ENCODE results near the gene RNU6-8.
A peak's percentile ranks its signal among the peaks of the same experiment; 100 is the strongest.

The RNU6-8 gene

DNA sequence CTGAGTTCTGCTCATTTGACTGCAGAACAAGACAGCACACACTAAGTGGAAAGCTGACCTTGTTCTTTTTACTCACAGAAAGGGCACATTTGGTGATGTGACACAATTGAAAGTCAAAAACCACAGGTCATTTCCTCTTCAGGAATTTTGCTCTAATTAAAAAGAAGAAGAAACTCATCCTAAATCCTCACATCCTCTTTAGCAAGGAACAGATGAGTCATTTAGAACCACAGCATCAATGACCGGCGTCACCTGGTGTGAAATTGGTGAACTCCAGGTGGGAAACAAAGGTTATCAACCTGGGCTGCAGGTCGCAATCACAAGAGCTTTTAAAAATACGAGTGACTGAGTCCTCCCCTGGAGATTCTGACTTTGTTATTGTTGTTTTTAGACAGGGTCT lies 2.9 kb upstream of the RNU6-8 start:
- TF ChIP-seq, protein P1, sequence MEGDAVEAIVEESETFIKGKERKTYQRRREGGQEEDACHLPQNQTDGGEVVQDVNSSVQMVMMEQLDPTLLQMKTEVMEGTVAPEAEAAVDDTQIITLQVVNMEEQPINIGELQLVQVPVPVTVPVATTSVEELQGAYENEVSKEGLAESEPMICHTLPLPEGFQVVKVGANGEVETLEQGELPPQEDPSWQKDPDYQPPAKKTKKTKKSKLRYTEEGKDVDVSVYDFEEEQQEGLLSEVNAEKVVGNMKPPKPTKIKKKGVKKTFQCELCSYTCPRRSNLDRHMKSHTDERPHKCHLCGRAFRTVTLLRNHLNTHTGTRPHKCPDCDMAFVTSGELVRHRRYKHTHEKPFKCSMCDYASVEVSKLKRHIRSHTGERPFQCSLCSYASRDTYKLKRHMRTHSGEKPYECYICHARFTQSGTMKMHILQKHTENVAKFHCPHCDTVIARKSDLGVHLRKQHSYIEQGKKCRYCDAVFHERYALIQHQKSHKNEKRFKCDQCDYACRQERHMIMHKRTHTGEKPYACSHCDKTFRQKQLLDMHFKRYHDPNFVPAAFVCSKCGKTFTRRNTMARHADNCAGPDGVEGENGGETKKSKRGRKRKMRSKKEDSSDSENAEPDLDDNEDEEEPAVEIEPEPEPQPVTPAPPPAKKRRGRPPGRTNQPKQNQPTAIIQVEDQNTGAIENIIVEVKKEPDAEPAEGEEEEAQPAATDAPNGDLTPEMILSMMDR (IDR thresholded peaks at IDR 0.05; ENCODE audit: extremely low read depth, missing control alignments): no peak
- no peak for DNase-seq (ENCODE audit: low spot score)

DNA sequence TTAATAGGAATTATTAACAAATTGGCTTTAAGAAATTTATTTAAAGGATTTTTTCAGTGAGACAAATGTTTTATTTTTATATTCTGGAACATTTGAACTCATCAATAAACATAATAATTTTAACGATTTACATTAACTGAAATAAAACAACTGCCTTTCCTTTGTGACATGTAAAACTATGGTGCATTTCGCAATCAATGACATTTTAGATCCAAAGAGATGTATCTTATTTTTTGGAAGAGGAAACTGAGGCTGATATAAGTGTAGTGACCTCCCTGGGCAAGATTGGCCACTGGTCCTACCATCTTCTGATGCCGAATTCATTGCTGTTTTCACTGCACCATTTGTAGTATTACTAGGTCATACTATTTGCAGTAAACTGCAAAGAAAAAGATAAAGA lies 2.5 kb upstream of the RNU6-8 start:
- TF ChIP-seq, protein P1 (IDR thresholded peaks at IDR 0.05; ENCODE audit: extremely low read depth, missing control alignments): no peak
- DNase-seq (ENCODE audit: low spot score): no peak

DNA sequence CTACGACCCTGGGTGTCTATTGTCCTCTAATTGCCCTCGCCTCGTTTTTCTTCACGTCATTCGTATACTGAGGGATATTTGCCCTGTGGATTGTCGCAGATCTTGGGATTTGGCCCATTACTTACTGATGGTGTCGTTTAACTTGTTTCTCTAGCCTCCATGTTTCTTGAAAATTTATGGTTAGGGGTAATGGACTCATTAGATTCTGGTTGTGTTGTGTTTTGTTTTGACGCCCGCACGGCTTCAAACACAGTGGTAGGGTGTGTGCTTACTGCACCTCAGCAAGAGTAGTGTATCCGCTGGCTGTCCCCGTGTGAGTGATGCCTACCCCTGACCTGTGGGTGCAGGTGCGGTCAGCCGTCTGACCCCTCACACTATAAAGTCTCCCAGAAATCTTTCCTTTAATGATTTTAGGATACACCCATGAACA lies 874 bp upstream of the RNU6-8 start:
- no peak for DNase-seq (ENCODE audit: low spot score)

DNA sequence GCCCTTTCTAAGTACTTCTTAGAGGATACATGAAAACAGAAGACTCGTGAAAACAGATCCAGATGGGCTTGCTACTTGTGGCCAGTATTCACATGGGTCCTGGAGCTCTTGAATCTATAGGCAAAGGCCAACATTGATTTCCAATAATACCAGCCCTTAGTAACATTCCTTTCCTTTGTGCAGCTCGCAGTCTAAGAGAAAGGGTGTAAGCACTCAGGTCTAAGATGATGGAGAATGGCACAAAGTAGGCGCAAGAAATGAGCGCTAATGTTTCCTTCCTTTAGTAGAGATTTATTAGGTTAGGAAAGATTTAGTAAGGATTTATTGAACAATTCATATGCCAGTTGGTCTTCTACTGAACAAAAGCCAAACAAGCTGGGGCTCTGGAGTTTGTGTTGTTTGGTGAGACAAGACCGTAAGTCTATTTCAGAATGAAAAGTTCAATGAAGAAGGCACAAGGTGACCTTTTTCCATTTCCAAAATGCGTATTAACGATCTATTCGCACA lies 525 bp downstream of the RNU6-8 start:
- DNase-seq (ENCODE audit: low spot score): no peak

More for the DNA sequence above, 874 bp upstream of the RNU6-8 start:
- TF ChIP-seq, protein P1 (IDR thresholded peaks at IDR 0.05; ENCODE audit: extremely low read depth, missing control alignments): no peak

DNA sequence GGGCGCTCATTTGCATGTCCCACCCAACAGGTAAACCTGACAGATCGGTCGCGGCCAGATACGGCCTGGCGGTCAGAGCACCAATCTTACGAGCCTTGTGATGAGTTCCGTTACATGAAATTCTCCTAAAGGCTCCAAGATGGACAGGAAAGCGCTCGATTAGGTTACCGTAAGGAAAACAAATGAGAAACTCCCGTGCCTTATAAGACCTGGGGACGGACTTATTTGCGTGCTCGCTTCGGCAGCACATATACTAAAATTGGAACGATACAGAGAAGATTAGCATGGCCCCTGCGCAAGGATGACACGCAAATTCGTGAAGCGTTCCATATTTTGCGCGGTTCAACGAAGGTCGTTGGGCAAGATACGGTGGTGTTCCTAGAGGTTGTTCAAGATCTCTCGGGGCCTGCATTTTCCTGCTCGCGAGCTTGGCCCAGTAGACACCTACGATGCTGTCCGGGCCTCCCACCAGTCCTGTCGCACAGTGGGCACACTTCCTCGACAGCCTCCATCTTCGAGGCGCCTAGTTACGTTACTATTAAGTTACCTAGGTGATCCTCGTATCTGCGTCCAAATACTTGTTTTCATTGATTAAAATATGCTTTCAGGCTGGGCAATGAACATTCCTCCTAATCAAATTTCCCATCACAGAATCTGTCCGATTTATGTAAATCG lies 1.1 kb downstream of the RNU6-8 start, which contains the start of gene RNU6-7:
TSS of gene RNU6-7 (plus strand) at position 230 of the 675 bp plus-strand sequence.
- no peak for DNase-seq (ENCODE audit: low spot score)
- TF ChIP-seq, protein P1 (IDR thresholded peaks at IDR 0.05; ENCODE audit: extremely low read depth, missing control alignments): no peak

More for the DNA sequence above, 525 bp downstream of the RNU6-8 start:
- TF ChIP-seq, protein P1 (IDR thresholded peaks at IDR 0.05; ENCODE audit: extremely low read depth, missing control alignments): no peak

DNA sequence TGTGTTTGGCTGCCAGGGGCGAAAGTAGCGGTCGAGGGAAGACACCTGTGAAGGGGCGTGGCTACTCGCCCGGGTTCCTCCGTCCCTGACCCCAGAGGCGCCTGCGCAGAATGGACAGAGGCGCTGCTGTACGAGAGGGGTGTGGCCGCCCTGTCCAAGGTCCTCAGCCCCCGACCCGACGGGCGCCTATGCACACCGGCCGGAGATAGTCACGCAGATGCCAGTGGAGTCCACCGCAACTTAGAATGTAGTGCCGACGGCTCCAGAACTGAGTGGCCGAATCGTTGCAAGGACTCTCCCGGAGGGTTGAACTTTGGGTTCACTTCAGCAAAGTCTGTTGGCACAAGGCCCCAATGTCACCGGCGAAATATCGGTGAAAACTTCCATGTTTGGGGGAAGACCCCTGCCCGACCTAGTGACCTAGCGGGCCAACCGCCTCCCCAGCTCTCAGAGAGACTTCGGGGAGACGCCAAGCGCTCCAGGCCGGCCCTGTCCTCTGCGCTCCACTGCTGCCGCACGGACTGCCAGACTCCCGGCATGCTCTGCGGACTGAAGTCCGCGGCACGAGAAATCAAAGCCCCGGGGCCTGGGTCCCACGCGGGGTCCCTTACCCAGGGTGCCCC lies 1.8 kb downstream of the RNU6-8 start:
- DNase-seq (ENCODE audit: low spot score): peak; percentile 73
- TF ChIP-seq, protein P1 (IDR thresholded peaks at IDR 0.05; ENCODE audit: extremely low read depth, missing control alignments): no peak
